ENCODE data around the gene ADCK1. TPM values are rescaled to one million over a fixed set of nuclear protein-coding genes. Genes with fewer than 3 reads are reported as not detected.

ADCK1 gene
- total RNA-seq, 4 donors from 2014 or later, result 4.2 to 10.7 (median 6.2) TPM

DNA sequence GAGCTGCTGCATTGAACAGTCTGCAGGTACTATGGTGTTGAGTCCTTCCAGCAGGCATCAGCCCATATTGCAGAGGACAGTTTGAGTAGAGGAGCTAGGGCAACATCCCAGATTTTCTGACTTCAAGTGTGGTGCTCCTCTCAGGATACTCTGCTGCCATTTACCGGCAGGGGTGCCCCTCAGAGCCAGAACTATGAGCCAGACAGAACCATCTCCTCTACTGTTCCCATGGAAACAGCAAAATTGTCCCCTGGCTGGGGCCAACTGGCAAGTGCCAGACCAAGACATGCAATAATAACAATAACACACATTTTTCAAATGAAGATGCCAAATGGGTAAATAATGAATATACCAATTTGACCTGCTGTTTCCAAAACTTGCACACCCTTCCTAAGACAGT is 102.9 kb downstream of the ADCK1 start:
- TF ChIP-seq, protein P1, sequence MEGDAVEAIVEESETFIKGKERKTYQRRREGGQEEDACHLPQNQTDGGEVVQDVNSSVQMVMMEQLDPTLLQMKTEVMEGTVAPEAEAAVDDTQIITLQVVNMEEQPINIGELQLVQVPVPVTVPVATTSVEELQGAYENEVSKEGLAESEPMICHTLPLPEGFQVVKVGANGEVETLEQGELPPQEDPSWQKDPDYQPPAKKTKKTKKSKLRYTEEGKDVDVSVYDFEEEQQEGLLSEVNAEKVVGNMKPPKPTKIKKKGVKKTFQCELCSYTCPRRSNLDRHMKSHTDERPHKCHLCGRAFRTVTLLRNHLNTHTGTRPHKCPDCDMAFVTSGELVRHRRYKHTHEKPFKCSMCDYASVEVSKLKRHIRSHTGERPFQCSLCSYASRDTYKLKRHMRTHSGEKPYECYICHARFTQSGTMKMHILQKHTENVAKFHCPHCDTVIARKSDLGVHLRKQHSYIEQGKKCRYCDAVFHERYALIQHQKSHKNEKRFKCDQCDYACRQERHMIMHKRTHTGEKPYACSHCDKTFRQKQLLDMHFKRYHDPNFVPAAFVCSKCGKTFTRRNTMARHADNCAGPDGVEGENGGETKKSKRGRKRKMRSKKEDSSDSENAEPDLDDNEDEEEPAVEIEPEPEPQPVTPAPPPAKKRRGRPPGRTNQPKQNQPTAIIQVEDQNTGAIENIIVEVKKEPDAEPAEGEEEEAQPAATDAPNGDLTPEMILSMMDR (IDR thresholded peaks at IDR 0.05), result no peak
- DNase-seq (ENCODE audit: low spot score) (no peak), ATAC-seq (ENCODE audit: low FRiP score) (no peak)

DNA sequence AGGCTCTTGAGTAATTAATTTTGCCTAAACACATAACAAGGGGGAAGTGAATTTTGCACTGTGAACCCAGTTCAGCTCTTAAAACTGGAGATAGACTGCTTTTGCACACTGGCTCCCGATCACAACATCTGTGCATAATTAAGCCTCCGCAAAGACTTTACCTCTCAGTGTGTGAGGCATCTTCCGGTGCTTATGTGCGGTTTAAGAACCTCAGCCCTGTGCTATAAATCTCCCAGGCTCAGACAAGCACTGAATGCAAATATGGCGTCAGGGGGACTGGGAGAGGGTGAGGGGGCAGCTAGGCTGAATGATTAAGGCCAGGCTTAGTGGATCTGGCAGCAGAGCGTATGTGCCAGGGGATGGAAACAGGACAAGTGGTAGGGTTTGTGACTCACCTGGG is 103.3 kb downstream of the ADCK1 start:
- DNase-seq (ENCODE audit: low spot score) (no peak), ATAC-seq (ENCODE audit: low FRiP score) (no peak)
- TF ChIP-seq, protein P1 (IDR thresholded peaks at IDR 0.05), result no peak

DNA sequence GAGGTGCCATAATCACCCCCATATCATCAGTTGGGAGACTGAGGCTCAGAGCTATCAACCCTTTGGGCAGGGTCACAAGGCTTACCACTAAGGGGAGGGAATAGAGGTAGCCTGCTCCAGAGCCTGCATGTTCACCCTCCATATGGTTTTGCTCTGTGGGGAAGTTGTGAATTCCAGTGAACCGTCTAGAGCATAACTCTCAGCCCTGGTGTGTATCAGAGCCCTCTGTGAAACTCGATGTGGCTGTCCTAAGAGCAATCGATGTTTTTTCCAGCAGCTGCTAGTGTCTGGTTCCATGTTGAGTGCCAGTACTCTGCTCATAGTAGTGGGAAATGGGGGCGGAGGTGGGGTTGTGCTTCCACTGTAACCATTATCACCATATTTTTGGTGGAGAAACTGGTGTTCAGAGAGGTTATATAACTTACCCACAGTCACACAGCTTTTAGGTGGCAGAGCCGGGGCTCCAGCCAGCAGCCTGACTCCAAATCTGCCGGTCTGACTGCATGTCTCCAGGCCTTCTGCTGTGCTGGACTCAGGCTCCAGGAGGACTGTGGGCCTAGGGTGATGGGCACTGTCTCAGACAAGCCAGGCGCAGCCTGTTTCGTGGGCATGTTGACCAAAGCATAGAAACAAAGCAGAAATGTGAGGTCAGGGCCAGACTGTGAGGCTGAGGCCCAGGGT is 104.2 kb downstream of the ADCK1 start:
- TF ChIP-seq, protein P1 (IDR thresholded peaks at IDR 0.05), result no peak
- DNase-seq (ENCODE audit: low spot score) (no peak), ATAC-seq (ENCODE audit: low FRiP score) (no peak)

DNA sequence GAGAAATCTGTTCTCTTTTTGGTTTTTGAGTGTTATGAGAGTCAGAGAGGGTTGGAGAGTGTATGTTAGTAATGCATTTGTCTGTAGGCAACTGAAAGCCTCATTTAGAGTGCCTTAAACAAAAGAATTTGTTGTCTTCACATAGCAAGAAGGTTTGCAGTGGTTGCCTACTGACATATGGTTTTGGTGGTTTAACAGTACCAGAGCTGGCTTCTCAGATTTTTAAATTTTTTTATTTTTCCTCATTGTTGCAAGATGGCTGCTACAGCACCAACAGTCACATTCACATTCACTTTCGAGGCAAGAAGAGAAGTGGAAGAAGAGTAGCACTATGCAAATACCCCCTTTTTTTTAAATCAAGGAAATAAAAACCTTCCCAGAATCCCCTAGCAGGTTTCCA is 106.5 kb downstream of the ADCK1 start:
- TF ChIP-seq, protein P1 (IDR thresholded peaks at IDR 0.05), result no peak
- no peak for ATAC-seq (ENCODE audit: low FRiP score)
- DNase-seq (ENCODE audit: low spot score), result no peak

DNA sequence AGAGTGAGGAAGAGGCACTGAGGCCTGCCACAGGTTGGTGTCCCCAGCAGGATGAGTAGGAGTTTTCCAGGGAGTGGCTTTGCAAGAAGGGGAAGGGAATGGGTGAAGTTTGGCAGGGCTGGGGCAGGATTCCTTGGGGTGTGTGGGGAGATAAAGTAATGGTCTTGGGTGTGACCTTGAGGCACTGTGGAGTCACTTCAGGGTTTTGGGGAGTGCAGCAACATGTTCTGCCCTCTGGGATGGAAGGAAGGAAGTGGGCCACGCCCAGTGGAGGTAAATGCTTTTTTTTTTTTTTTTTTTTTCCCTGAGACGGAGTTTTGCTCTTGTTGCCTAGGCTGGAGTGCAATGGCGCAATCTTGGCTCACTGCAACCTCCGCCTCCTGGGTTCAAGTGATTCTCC is 108.9 kb downstream of the ADCK1 start:
- TF ChIP-seq, protein P1 (IDR thresholded peaks at IDR 0.05), result no peak
- no peak for DNase-seq (ENCODE audit: low spot score)
- ATAC-seq (ENCODE audit: low FRiP score), result no peak

DNA sequence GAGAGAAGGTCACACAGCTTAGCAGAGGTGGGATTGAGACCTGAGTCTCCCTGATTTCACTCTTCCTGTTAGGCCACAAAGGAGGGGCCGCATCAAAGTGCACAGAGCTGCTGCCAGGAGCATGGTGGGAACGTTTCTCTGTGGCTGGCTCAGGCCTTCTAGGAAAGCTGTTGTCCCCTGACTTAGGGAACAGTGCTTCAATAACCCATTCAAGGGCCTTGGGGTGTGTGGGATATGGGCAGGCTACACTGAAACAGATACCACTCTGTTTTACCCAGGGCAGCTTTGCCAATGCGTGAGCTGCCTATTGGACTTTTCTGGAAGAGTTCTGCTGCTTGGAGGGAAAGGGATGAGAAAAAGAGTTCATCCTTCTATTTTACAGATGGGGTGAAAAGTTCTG is 110.0 kb downstream of the ADCK1 start:
- DNase-seq (ENCODE audit: low spot score) (no peak), ATAC-seq (ENCODE audit: low FRiP score) (no peak)
- TF ChIP-seq, protein P1 (IDR thresholded peaks at IDR 0.05), result no peak

DNA sequence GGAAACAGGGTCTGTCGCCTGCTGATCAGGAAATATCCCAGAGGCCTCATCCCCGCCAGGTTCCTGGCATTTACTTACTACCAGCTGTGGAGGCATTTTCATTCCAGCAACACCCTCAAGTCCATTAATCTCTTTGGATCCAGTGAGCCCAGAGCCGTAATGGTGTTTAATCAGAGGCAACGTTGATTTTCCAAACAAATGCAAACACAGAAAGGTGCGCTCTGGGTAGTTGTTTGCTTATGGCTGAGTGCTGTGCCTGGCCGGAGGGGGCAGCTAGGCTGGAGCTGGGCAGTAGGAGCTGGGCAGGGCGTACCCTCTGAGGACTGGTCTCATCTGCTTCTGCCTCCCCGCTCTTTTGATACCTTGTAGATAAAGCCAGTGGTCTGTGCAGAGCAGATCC is 110.6 kb downstream of the ADCK1 start:
- TF ChIP-seq, protein P1 (IDR thresholded peaks at IDR 0.05), result no peak
- no peak for ATAC-seq (ENCODE audit: low FRiP score)
- DNase-seq (ENCODE audit: low spot score), result no peak

Data from omental fat pad (tissue), 4 donors.